Stomach (tissue), 9 donors: ENCODE results near the gene ZNF652. TPM values are rescaled to one million over a fixed set of nuclear protein-coding genes. Genes with fewer than 3 reads are reported as not detected.
A peak's percentile ranks its signal among the peaks of the same experiment; 100 is the strongest.

Experiments used
- DNase-seq, 2 donors: peaks; one replicate each; pipeline versions ENCODE4 v3.0.0 to v3.0.0-alpha.2; 2013 to 2019
- H3K27ac ChIP-seq, 5 donors: fragments of 200-600 bp in 4 of 5; sonication (generic) in 4 of 5; one replicate each; pipeline ENCODE4 v1.5.1; 2013 to 2019; ENCODE audit warnings: mild to moderate bottlenecking in 1 of 5, moderate library complexity in 1 of 5
- H3K27me3 ChIP-seq, 3 donors: fragments of 200-600 bp; sonication (generic); one replicate each; pipeline ENCODE4 v1.5.1; 2017 to 2019; ENCODE audit warnings: mixed run types in 1 of 3
- H3K36me3 ChIP-seq, 4 donors: fragments of 200-600 bp; sonication (generic); 1 replicate in 3 of 4; 2 replicates in 1 of 4; pipeline ENCODE4 v1.5.1; 2016 to 2019
- H3K4me1 ChIP-seq, 4 donors: fragments of 200-600 bp; sonication (generic); one replicate each; pipeline ENCODE4 v1.5.1; 2016 to 2019
- H3K4me3 ChIP-seq, 4 donors: fragments of 200-600 bp; sonication (generic) in 3 of 4; one replicate each; pipeline ENCODE4 v1.5.1; 2016 to 2019; ENCODE audit warnings: mild to moderate bottlenecking in 1 of 4
- H3K9me3 ChIP-seq, 4 donors: fragments of 200-600 bp; sonication (generic); one replicate each; pipeline ENCODE4 v1.5.1; 2016 to 2019
- EP300 ChIP-seq: sonication (generic); formaldehyde crosslinking; IDR thresholded peaks from one replicate; pipeline ENCODE4 v1.6.1; 2017; ENCODE audit warnings: antibody characterized with exemption
- POLR2A ChIP-seq, 4 donors: fragments of 450-650 bp; IDR thresholded peaks; one replicate each; pipeline ENCODE4 v1.6.1; 2016; ENCODE audit warnings: antibody characterized with exemption in 4 of 4, control low read depth in 2 of 4, mild to moderate bottlenecking in 1 of 4, moderate library complexity in 1 of 4
- POLR2AphosphoS5 ChIP-seq, 3 donors: sonication (generic); formaldehyde crosslinking; IDR thresholded peaks; one replicate each; pipeline ENCODE4 v1.6.1; 2016; ENCODE audit warnings: antibody characterized with exemption in 3 of 3
- WGBS, 5 donors: extraction: QIAGEN DNeasy Blood & Tissue Kit in 3 of 5; methylation state at CpG; one replicate each; pipeline versions ENCODE4 v1.1.5 to v1.1.7; 2013 to 2018; 5-methylcytosine and 5-hydroxymethylcytosine counted together
- intact Hi-C: fragments of 100-400 bp; cut with DNase I; formaldehyde crosslinking; loops from one replicate; pipeline ENCODE4 v1.15.1; 2023; ENCODE audit warnings: low total_unique reads
- polyA plus RNA-seq, 3 donors: library from polyadenylated mRNA; stranded (reverse); fragments of 200-250 nt; gene quantifications; one replicate each; pipeline ENCODE4 v1.2.3, GENCODE V29; 2013
- total RNA-seq, 5 donors: library from RNA; depleted of rRNA; stranded (reverse); fragments of >200 nt; gene quantifications; one replicate each; pipeline versions ENCODE4 v1.1.0 to v1.2.3, GENCODE V29; 2014 to 2016
- TF ChIP-seq, protein P1 (sequence below), 7 experiments: fragments of 450-650 bp in 4 of 7; fragments of 200-600 bp in 3 of 7; sonication (generic) in 3 of 7; IDR thresholded peaks; one replicate each; pipeline ENCODE4 v1.5.1; 2016 to 2019; ENCODE audit warnings: antibody characterized with exemption in 7 of 7, control low read depth in 2 of 7, mild to moderate bottlenecking in 1 of 7
- donor health status: healthy with polysubstance abuse.
- donor health status: Bipolar disorder and iron deficiency.
- donor health status: healthy.

Gene ZNF652
- total and polyA plus RNA-seq, 8 donors, result 16.4 to 89.3 (median 32.6) TPM

DNA sequence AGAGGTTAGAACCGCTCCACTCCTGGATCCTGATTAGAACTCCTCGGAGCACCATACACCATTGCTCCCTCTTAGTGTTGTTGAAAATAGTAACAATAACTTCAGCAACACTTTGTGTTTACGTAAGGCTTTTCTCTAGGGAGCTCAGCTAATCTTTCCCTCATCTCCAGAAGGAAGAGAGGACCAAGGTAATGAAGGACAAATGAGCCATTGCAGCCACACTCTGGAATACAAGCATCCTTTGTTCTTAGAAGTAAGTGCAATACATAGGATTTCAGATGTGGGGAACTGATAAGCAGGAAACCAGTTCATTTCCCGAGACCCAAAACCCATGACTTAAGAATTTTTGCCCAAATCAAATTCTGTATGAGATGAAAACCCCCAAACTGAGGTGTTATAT lies 22.9 kb upstream of the ZNF652 start:
- no peak for DNase-seq
- WGBS, 5 donors, result 85 to 86% (median 86%) methylated on average over 4 of the region's 4 CpGs
- peaks cover 3 to 39% (median 12%) of the 10 kb centered on the region in 4 donors for H3K4me1 ChIP-seq
- TF ChIP-seq EP300, result no peak
- H3K9me3 ChIP-seq, result no peaks in the 10 kb centered on the region
- H3K4me3 ChIP-seq, result no peak overlapping the region
- H3K27me3 ChIP-seq, result no peaks in the 10 kb centered on the region
- intact Hi-C loops, result no loop called here
- no peaks in the 10 kb centered on the region for H3K36me3 ChIP-seq
- no peak overlapping the region for H3K27ac ChIP-seq

DNA sequence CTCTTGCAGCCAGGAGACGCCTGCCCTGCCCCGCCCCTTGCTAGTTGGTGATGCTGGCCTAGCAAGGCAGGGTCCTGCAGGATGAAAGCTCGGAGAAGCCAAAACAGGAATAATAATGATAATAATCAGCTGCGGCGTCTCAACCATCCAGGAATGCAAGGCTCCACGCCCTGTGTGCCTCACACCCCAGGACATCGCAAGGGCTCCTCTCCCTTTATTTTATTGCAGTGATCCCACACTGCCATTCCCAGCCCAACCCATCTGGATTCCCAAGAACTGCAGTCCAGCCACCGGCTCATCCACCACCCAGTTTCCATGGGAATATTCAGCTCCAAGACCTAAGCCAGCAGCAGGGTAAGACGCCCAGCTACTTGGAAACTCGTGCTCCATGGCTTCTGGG lies 21.0 kb upstream of the ZNF652 start:
- DNase-seq, result no peak
- no peak overlapping the region for H3K27ac ChIP-seq
- 82 to 87% (median 85%) methylated on average over 10 of the region's 10 CpGs for WGBS, 5 donors
- H3K4me3 ChIP-seq, result no peak overlapping the region
- no peaks in the 10 kb centered on the region for H3K36me3 ChIP-seq
- intact Hi-C loops, result no loop called here
- TF ChIP-seq EP300 (no peak), POLR2A (IDR thresholded peaks at IDR 0.05) (no peak), POLR2AphosphoS5 (IDR thresholded peaks at IDR 0.05) (no peak)
- TF ChIP-seq, protein P1, sequence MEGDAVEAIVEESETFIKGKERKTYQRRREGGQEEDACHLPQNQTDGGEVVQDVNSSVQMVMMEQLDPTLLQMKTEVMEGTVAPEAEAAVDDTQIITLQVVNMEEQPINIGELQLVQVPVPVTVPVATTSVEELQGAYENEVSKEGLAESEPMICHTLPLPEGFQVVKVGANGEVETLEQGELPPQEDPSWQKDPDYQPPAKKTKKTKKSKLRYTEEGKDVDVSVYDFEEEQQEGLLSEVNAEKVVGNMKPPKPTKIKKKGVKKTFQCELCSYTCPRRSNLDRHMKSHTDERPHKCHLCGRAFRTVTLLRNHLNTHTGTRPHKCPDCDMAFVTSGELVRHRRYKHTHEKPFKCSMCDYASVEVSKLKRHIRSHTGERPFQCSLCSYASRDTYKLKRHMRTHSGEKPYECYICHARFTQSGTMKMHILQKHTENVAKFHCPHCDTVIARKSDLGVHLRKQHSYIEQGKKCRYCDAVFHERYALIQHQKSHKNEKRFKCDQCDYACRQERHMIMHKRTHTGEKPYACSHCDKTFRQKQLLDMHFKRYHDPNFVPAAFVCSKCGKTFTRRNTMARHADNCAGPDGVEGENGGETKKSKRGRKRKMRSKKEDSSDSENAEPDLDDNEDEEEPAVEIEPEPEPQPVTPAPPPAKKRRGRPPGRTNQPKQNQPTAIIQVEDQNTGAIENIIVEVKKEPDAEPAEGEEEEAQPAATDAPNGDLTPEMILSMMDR (IDR thresholded peaks at IDR 0.05), result no peak
- no peaks in the 10 kb centered on the region for H3K9me3 ChIP-seq
- H3K27me3 ChIP-seq, result no peaks in the 10 kb centered on the region
- H3K4me1 ChIP-seq, result peaks cover 0 to 20% (median 10%) of the 10 kb centered on the region in 4 donors

DNA sequence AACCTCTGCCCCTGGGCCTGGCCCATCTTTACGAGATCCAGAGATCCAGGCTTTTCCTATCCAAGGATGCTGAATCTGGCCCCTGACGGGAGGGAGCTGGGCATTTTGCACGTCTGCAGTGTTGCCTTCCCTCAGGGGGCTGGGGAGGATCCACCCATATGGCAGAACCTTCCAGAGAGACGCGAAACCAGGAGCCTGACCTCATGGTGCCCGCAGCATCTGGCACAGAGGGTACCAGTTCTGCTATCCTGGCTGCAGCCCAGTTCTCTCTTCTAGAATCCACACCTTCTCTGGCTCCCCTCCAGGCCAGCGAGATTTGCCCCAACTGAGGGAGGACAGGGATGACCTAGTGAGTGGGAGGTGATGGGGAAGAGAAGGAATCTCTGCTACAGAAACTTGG lies 20.5 kb upstream of the ZNF652 start:
- peak in 1 of 2 donors; percentile 59 for DNase-seq
- no peak overlapping the region for H3K27ac ChIP-seq
- no peaks in the 10 kb centered on the region for H3K27me3 ChIP-seq
- TF ChIP-seq POLR2AphosphoS5 (IDR thresholded peaks at IDR 0.05) (no peak), POLR2A (IDR thresholded peaks at IDR 0.05) (no peak), EP300 (no peak)
- TF ChIP-seq, protein P1 (IDR thresholded peaks at IDR 0.05), result no peak
- H3K4me3 ChIP-seq, result no peak overlapping the region
- no peaks in the 10 kb centered on the region for H3K9me3 ChIP-seq
- intact Hi-C loops, result no loop called here
- 45 to 98% (median 54%) methylated on average over 3 to 7 of the region's 7 CpGs for WGBS, 5 donors
- H3K4me1 ChIP-seq, result peaks cover 0 to 15% (median 9%) of the 10 kb centered on the region in 4 donors
- H3K36me3 ChIP-seq, result no peaks in the 10 kb centered on the region

DNA sequence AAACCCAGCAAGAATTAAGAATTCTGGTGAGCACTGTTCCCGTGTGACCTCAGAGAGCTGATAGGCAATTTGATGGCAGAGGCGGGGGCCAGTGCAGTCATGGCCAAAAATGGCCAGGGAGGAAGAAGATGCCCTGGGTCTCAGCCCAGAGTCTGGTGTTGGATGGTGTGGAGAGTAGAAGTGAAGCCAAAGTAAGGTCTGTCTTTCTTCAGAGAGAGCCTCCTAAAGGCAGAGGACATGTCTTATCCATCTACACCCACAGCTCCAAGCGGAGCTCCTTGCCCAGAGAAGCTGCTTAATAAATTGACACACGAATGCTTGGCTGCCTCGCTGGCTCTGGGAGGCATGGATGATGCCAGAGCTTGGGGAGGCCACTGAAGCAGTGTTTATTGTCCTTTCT lies 19.7 kb upstream of the ZNF652 start:
- no peak for DNase-seq
- TF ChIP-seq, protein P1 (IDR thresholded peaks at IDR 0.05), result no peak
- TF ChIP-seq EP300 (no peak), POLR2AphosphoS5 (IDR thresholded peaks at IDR 0.05) (no peak), POLR2A (IDR thresholded peaks at IDR 0.05) (no peak)
- peaks cover 0 to 15% (median 8%) of the 10 kb centered on the region in 4 donors for H3K4me1 ChIP-seq
- no peak overlapping the region for H3K4me3 ChIP-seq
- 74 to 89% (median 81%) methylated on average over 5 of the region's 5 CpGs for WGBS, 5 donors
- no peaks in the 10 kb centered on the region for H3K27me3 ChIP-seq
- no peaks in the 10 kb centered on the region for H3K36me3 ChIP-seq
- H3K9me3 ChIP-seq, result no peaks in the 10 kb centered on the region
- intact Hi-C loops, result no loop called here
- peak overlapping the region in 1 of 5 donors; percentile 20 for H3K27ac ChIP-seq

DNA sequence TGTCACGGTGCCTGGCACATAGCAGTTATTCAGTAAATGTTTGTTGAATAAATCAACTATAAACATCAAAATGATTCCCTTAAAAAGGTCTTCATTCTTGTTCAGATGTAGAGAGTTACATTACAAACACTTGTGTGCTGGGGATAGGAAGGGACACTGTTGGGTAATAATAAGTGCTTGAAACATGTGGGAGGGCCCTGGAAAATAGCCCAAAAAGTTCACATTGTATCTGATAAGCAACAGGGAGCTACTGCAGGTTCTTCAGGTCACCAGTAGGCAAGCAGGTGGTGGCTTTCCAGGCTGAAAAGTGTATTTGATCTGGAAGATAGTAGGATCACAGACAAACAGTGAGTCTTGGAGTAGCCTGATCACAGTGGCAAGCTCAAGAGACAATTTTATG lies 19.0 kb upstream of the ZNF652 start:
- peaks cover 0 to 15% (median 8%) of the 10 kb centered on the region in 4 donors for H3K4me1 ChIP-seq
- DNase-seq, result no peak
- no peaks in the 10 kb centered on the region for H3K36me3 ChIP-seq
- intact Hi-C loops, result no loop called here
- no peak overlapping the region for H3K4me3 ChIP-seq
- TF ChIP-seq EP300, result no peak
- no peak for TF ChIP-seq POLR2A (IDR thresholded peaks at IDR 0.05)
- WGBS, 5 donors, result 27 to 76% (median 53%) methylated on average over 1 of the region's 1 CpG
- H3K27me3 ChIP-seq, result no peaks in the 10 kb centered on the region
- peak overlapping the region in 1 of 5 donors; percentile 20 for H3K27ac ChIP-seq
- no peaks in the 10 kb centered on the region for H3K9me3 ChIP-seq
